Measurements from ENCODE around the gene FOCAD.

Gene FOCAD

GRCh38 chr9:20740929-20741582 lies 57.0 kb downstream of the FOCAD start:
- no peak for DNase-seq

GRCh38 chr9:20742833-20743232 lies 58.8 kb downstream of the FOCAD start:
- DNase-seq: no peak

GRCh38 chr9:20744036-20744630 lies 60.1 kb downstream of the FOCAD start:
- no peak for DNase-seq

GRCh38 chr9:20746967-20747366 lies 62.9 kb downstream of the FOCAD start:
- no peak for DNase-seq

GRCh38 chr9:20749496-20750198 lies 65.6 kb downstream of the FOCAD start:
- DNase-seq: no peak

- DNase-seq: no peak
Measured at GRCh38 chr9:20753761-20754160, 69.7 kb downstream of the FOCAD start.

GRCh38 chr9:20754556-20754955 lies 70.5 kb downstream of the FOCAD start:
- no peak for DNase-seq

- no peak for DNase-seq
Measured at GRCh38 chr9:20760246-20760891, 76.3 kb downstream of the FOCAD start.

- no peak for DNase-seq
Measured at GRCh38 chr9:20770947-20771346, 86.9 kb downstream of the FOCAD start.

GRCh38 chr9:20771729-20772128 lies 87.7 kb downstream of the FOCAD start:
- DNase-seq: no peak

GRCh38 chr9:20775683-20776082 lies 91.6 kb downstream of the FOCAD start:
- DNase-seq: no peak

- DNase-seq: no peak
Measured at GRCh38 chr9:20781092-20781491, 97.0 kb downstream of the FOCAD start.

GRCh38 chr9:20782289-20782688 lies 98.2 kb downstream of the FOCAD start:
- no peak for DNase-seq

GRCh38 chr9:20783057-20784038 lies 99.3 kb downstream of the FOCAD start:
- DNase-seq: no peak

GRCh38 chr9:20784196-20784595 lies 100.1 kb downstream of the FOCAD start:
- no peak for DNase-seq

GRCh38 chr9:20786807-20787206 lies 102.7 kb downstream of the FOCAD start:
- no peak for DNase-seq

GRCh38 chr9:20788526-20789451 lies 104.7 kb downstream of the FOCAD start:
- no peak for DNase-seq

- DNase-seq: no peak
Measured at GRCh38 chr9:20790721-20791120, 106.7 kb downstream of the FOCAD start.

GRCh38 chr9:20791682-20792081 lies 107.6 kb downstream of the FOCAD start:
- no peak for DNase-seq

GRCh38 chr9:20804489-20805250 lies 120.6 kb downstream of the FOCAD start:
- DNase-seq: no peak

GRCh38 chr9:20805766-20806165 lies 121.7 kb downstream of the FOCAD start:
- DNase-seq: peak in 1 of 2 experiments; percentile 4
